T-cell (primary cell): ENCODE measurements around the gene VPS37C. TPM values are rescaled to one million over a fixed set of nuclear protein-coding genes. Genes with fewer than 3 reads are reported as not detected.

ENCODE experiments used
- ATAC-seq, 4 experiments: fragments of 200-7000 bp in 3 of 4; fragments of 150-1000 bp in 1 of 4; cut with Tn5 transposase; replicated peaks in 1 of 4; 1 replicate in 3 of 4; 2 replicates in 1 of 4; pipeline ENCODE4 v1.10.0; 2021; ENCODE audit warnings: moderate library complexity in 3 of 4, mild to moderate bottlenecking in 2 of 4, moderate number of reproducible peaks in 1 of 4
- CTCF ChIA-PET, 2 donors: fragments of 300-600 bp; sonication (Branson Sonifier 250); formaldehyde crosslinking; loops; one replicate each; lab custom pipeline; 2022; ENCODE audit warnings: antibody characterized with exemption in 2 of 2; lab: Charles Lee
- POLR2A ChIA-PET, 2 donors: fragments of 300-600 bp; sonication (Branson Sonifier 250); formaldehyde crosslinking; loops; one replicate each; lab custom pipeline; 2022; ENCODE audit warnings: antibody characterized with exemption in 2 of 2; lab: Charles Lee
- DNase-seq, 35 experiments: peaks; one replicate each; pipeline versions ENCODE4 v3.0.0 to v3.0.0-alpha.2; 2013 to 2023
- H3K27ac ChIP-seq: one replicate; pipeline ENCODE4 v1.5.1; 2013; ENCODE audit warnings: low read length
- H3K27me3 ChIP-seq, 2 experiments: replicated peaks in 1 of 2; 1 replicate in 1 of 2; 2 replicates in 1 of 2; pipeline versions ENCODE4 v1.6.1 to v1.7.0; 2013; ENCODE audit warnings: low read length in 1 of 2, mixed read lengths in 1 of 2; ENCODE audit not compliant: control insufficient read depth in 2 of 2, insufficient read depth in 2 of 2; ENCODE audit errors: extremely low read depth in 1 of 2
- H3K36me3 ChIP-seq, 2 donors: 1 replicate in 1 of 2; 2 replicates in 1 of 2; pipeline versions ENCODE4 v1.6.1 to v1.7.0; 2013; ENCODE audit warnings: low read length in 1 of 2; ENCODE audit not compliant: control insufficient read depth in 2 of 2, insufficient read depth in 1 of 2; ENCODE audit errors: extremely low read depth in 1 of 2
- H3K4me1 ChIP-seq, 2 experiments: 1 replicate in 1 of 2; 2 replicates in 1 of 2; pipeline versions ENCODE4 v1.6.1 to v1.7.0; 2013; ENCODE audit warnings: low read length in 2 of 2, mixed read lengths in 1 of 2; ENCODE audit not compliant: insufficient read depth in 2 of 2, control insufficient read depth in 1 of 2; ENCODE audit errors: extremely low read depth in 1 of 2
- H3K4me3 ChIP-seq, 2 donors: 1 replicate in 1 of 2; 2 replicates in 1 of 2; pipeline versions ENCODE4 v1.5.1 to v1.7.0; 2013; ENCODE audit warnings: mild to moderate bottlenecking in 2 of 2, low read length in 1 of 2, moderate library complexity in 1 of 2; ENCODE audit not compliant: control insufficient read depth in 1 of 2; ENCODE audit errors: extremely low read depth in 1 of 2
- H3K9me3 ChIP-seq: 2 replicates; pipeline ENCODE4 v1.7.0; 2013
- H3K27ac Mint-ChIP-seq, 2 donors: one replicate each; pipeline ENCODE4 v1.8.0; 2020 to 2021; ENCODE audit warnings: mild to moderate bottlenecking in 2 of 2, mixed read lengths in 2 of 2
- H3K27me3 Mint-ChIP-seq, 2 donors: one replicate each; pipeline ENCODE4 v1.8.0; 2021 to 2022; ENCODE audit warnings: mixed read lengths in 2 of 2
- H3K36me3 Mint-ChIP-seq: one replicate; pipeline ENCODE4 v1.8.0; 2021; ENCODE audit warnings: mixed read lengths
- H3K4me1 Mint-ChIP-seq, 3 donors: one replicate each; pipeline ENCODE4 v1.8.0; 2020 to 2022; ENCODE audit warnings: mixed read lengths in 3 of 3, mild to moderate bottlenecking in 1 of 3
- H3K4me3 Mint-ChIP-seq, 3 donors: one replicate each; pipeline ENCODE4 v1.8.0; 2020 to 2022; ENCODE audit warnings: mild to moderate bottlenecking in 3 of 3, mixed read lengths in 3 of 3, moderate library complexity in 3 of 3
- H3K9me3 Mint-ChIP-seq, 3 donors: one replicate each; pipeline ENCODE4 v1.8.0; 2020 to 2022; ENCODE audit warnings: mixed read lengths in 3 of 3
- WGBS: methylation state at CpG from one replicate; pipeline ENCODE4 v1.1.5; 2013; ENCODE audit warnings: missing lambda C conversion rate; ENCODE audit not compliant: insufficient coverage; 5-methylcytosine and 5-hydroxymethylcytosine counted together
- total RNA-seq, 35 experiments: library from RNA in 6 of 35; stranded (reverse) in 6 of 35; fragments of 120-200 nt in 1 of 35; gene quantifications; one replicate each; pipeline versions ENCODE4 v1.2.1 to v1.2.4 and lab custom pipeline; 2013 to 2026

VPS37C gene
- total RNA-seq, 5 donors from 2014 or later (not counting 1 experiment from before 2014, with no cell fraction given) = 3.3 to 7.9 (median 7.3) TPM

- Histone ChIP-seq H3K9me3 (no peaks in the 10 kb centered on the region), H3K27me3 (no peaks in the 10 kb centered on the region), H3K27ac (no peak overlapping the region), H3K36me3 (peaks cover 0 to 4% of the 10 kb centered on the region in 2 donors), H3K4me1 (peaks cover 0 to 13% of the 10 kb centered on the region in 2 experiments), H3K4me3 (no peak overlapping the region)
- DNase-seq (no peak), ATAC-seq (no peak)
- no peak overlapping the region for H3K4me3 Mint-ChIP-seq
- ChIA-PET CTCF (interaction anchor here in 1 of 2 donors (0.6 kb wide), 1 partner anchor 62 kb away, joined by 3 read pairs; no protein-coding TSS in a partner anchor), POLR2A (interaction anchor here (0.6 kb wide), 2 partner anchors 29 to 183 kb away, joined by 4 to 6 read pairs; no protein-coding TSS in a partner anchor)
- H3K27me3 Mint-ChIP-seq = no peaks in the 10 kb centered on the region
- H3K9me3 Mint-ChIP-seq = no peaks in the 10 kb centered on the region
- peak overlapping the region in 1 of 2 donors; percentile 28 for H3K27ac Mint-ChIP-seq
- WGBS = no CpG with 5 or more reads among the region's 1 CpG
- H3K36me3 Mint-ChIP-seq = peaks cover 13% of the 10 kb centered on the region
- H3K4me1 Mint-ChIP-seq = peaks cover 14 to 23% (median 17%) of the 10 kb centered on the region in 3 donors
These were observed 18.8 kb downstream of the VPS37C start for GRCh38 chr11:61142424-61142823.

- DNase-seq = no peak
- no peak overlapping the region for H3K27ac ChIP-seq
- ChIA-PET CTCF (interaction anchor here in 1 of 2 donors (0.6 kb wide), 1 partner anchor 295 kb away, joined by 3 read pairs; no protein-coding TSS in a partner anchor), POLR2A (interaction anchor here in 1 of 2 donors (0.6 to 0.9 kb wide), 2 partner anchors 13 to 213 kb away, joined by 3 to 4 read pairs; no protein-coding TSS in a partner anchor)
- 79% methylated on average over 6 of the region's 10 CpGs for WGBS
- Mint-ChIP-seq H3K27me3 (no peaks in the 10 kb centered on the region), H3K27ac (no peak overlapping the region), H3K36me3 (peaks cover 18% of the 10 kb centered on the region), H3K4me1 (peaks cover 9 to 18% (median 13%) of the 10 kb centered on the region in 3 donors), H3K9me3 (no peaks in the 10 kb centered on the region), H3K4me3 (no peak overlapping the region)
- H3K9me3 ChIP-seq = no peaks in the 10 kb centered on the region
- H3K36me3 ChIP-seq = peaks cover 0 to 4% of the 10 kb centered on the region in 2 donors
- H3K4me3 ChIP-seq = no peak overlapping the region
- no peak for ATAC-seq
- H3K27me3 ChIP-seq = no peaks in the 10 kb centered on the region
- peaks cover 0 to 7% of the 10 kb centered on the region in 2 experiments for H3K4me1 ChIP-seq
These were observed 19.6 kb downstream of the VPS37C start for GRCh38 chr11:61141601-61142028.

DNA sequence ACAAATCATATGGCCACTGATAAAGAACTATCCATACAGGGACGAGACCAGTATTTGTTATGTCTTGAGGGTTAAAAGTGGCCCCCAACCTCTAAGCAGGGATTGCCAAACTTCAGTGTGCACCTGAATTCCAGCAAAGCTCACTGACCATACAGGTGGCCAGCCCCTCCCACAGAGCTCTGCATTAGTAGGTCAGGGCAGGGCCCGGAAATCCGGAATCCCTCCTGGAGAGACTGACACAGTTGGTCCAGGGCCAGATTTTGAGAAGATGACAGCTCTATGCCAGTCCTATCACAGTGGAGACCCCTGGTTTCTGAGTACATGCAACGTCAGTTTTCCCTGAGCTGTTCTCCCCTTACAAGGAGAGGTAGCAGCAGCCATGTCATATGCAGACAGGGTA lies 20.8 kb downstream of the VPS37C start:
- no peak overlapping the region for H3K27ac Mint-ChIP-seq
- CTCF ChIA-PET = no interaction called here
- ATAC-seq = no peak

GRCh38 chr11:61139387-61139786 lies 21.8 kb downstream of the VPS37C start:
- CTCF ChIA-PET = interaction anchor here in 1 of 2 donors (0.6 kb wide), 1 partner anchor 111 kb away, joined by 3 read pairs; no protein-coding TSS in a partner anchor
- POLR2A ChIA-PET = interaction anchor here in 1 of 2 donors (0.6 kb wide), 1 partner anchor 249 kb away, joined by 4 read pairs; no protein-coding TSS in a partner anchor
- H3K36me3 ChIP-seq = peaks cover 0 to 4% of the 10 kb centered on the region in 2 donors

More for the DNA sequence above, 20.8 kb downstream of the VPS37C start:
- Histone ChIP-seq H3K27me3 (no peaks in the 10 kb centered on the region), H3K4me3 (no peak overlapping the region), H3K9me3 (no peaks in the 10 kb centered on the region), H3K27ac (no peak overlapping the region), H3K36me3 (peaks cover 0 to 4% of the 10 kb centered on the region in 2 donors), H3K4me1 (peaks cover 0 to 3% of the 10 kb centered on the region in 2 experiments)
- H3K36me3 Mint-ChIP-seq = peaks cover 13% of the 10 kb centered on the region
- H3K4me3 Mint-ChIP-seq = no peak overlapping the region
- DNase-seq = no peak
- 91% methylated on average over 4 of the region's 4 CpGs for WGBS
- no peaks in the 10 kb centered on the region for H3K9me3 Mint-ChIP-seq
- peaks cover 3 to 9% (median 7%) of the 10 kb centered on the region in 3 donors for H3K4me1 Mint-ChIP-seq
- H3K27me3 Mint-ChIP-seq = no peaks in the 10 kb centered on the region
- POLR2A ChIA-PET = no interaction called here

DNA sequence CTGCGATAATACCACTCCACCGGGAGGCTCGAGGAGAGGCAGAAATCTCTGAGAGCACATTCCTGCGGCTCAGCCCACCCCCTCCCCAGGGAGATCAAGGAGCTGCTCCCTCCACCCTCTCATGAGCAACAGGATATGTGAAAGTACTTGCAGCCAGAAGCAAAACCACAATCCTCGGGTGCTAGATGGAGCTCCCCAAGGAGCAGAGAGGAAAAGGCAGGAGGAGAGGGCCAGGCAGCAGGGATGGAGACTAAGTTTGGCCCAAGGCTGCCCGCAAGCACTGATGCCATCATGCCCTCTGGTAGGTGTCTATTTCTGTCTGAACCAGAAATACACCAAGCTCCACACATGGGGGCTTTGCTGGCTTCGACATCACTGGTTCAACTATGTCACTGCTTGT lies 22.3 kb downstream of the VPS37C start:
- no peak for ATAC-seq
- H3K4me1 Mint-ChIP-seq = peaks cover 3 to 9% (median 7%) of the 10 kb centered on the region in 3 donors

More at GRCh38 chr11:61139387-61139786, 21.8 kb downstream of the VPS37C start:
- WGBS = 87% methylated on average over 3 of the region's 6 CpGs
- Mint-ChIP-seq H3K4me1 (peaks cover 3 to 9% (median 7%) of the 10 kb centered on the region in 3 donors), H3K27ac (no peak overlapping the region), H3K36me3 (peaks cover 12% of the 10 kb centered on the region), H3K9me3 (no peaks in the 10 kb centered on the region), H3K27me3 (no peaks in the 10 kb centered on the region), H3K4me3 (no peak overlapping the region)
- Histone ChIP-seq H3K9me3 (no peaks in the 10 kb centered on the region), H3K27me3 (no peaks in the 10 kb centered on the region), H3K4me1 (peaks cover 0 to 3% of the 10 kb centered on the region in 2 experiments), H3K27ac (no peak overlapping the region), H3K4me3 (no peak overlapping the region)
- DNase-seq (no peak), ATAC-seq (no peak)

DNA sequence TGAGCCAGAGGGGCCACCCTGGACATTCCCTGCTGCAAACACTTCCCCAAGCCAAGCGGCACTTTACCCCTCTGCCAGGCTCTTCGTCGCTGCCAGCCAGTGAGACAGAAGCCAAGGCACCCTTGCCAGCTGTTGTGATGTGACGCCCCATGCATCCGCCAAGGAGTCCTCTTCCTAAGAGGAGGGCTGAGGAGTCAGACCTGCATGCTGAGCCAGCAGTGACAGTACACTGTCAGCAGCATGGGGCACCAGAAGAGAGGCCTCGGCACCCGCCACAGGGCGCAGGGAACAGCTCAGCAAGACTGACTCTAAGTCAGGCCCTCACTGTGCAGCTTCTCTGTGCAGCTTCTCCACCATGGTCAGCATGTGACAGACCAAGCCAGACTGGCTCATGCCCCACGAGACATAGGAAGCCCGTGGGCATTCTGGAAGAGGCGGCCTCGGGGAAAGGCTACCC lies 26.4 kb downstream of the VPS37C start:
- peaks cover 3 to 17% (median 7%) of the 10 kb centered on the region in 3 donors for H3K4me1 Mint-ChIP-seq
- no peak overlapping the region for H3K27ac ChIP-seq
- H3K9me3 Mint-ChIP-seq = no peaks in the 10 kb centered on the region
- H3K9me3 ChIP-seq = no peaks in the 10 kb centered on the region
- ATAC-seq (no peak), DNase-seq (no peak)
- POLR2A ChIA-PET = interaction anchor here in 1 of 2 donors (0.8 kb wide), 1 partner anchor 12 kb away, joined by 3 read pairs; no protein-coding TSS in a partner anchor
- peaks cover 14% of the 10 kb centered on the region for H3K36me3 Mint-ChIP-seq
- no peak overlapping the region for H3K27ac Mint-ChIP-seq
- no peak overlapping the region for H3K4me3 ChIP-seq
- 94% methylated on average over 12 of the region's 12 CpGs for WGBS
- CTCF ChIA-PET = interaction anchor here in 1 of 2 donors (1.3 kb wide), 1 partner anchor 13 kb away, joined by 4 read pairs; no protein-coding TSS in a partner anchor
- H3K27me3 Mint-ChIP-seq = no peaks in the 10 kb centered on the region
- peaks cover 0 to 7% of the 10 kb centered on the region in 2 experiments for H3K4me1 ChIP-seq
- peaks cover 0 to 10% of the 10 kb centered on the region in 2 donors for H3K36me3 ChIP-seq
- no peak overlapping the region for H3K4me3 Mint-ChIP-seq
- H3K27me3 ChIP-seq = no peaks in the 10 kb centered on the region

More for the DNA sequence above, 22.3 kb downstream of the VPS37C start:
- Histone ChIP-seq H3K27me3 (no peaks in the 10 kb centered on the region), H3K9me3 (no peaks in the 10 kb centered on the region), H3K4me3 (no peak overlapping the region), H3K36me3 (peaks cover 0 to 4% of the 10 kb centered on the region in 2 donors), H3K4me1 (peaks cover 0 to 3% of the 10 kb centered on the region in 2 experiments), H3K27ac (no peak overlapping the region)
- CTCF ChIA-PET = interaction anchor here in 1 of 2 donors (0.6 kb wide), 1 partner anchor 111 kb away, joined by 3 read pairs; no protein-coding TSS in a partner anchor
- POLR2A ChIA-PET = no interaction called here
- Mint-ChIP-seq H3K27ac (peak overlapping the region in 1 of 2 donors; percentile 28), H3K4me3 (no peak overlapping the region), H3K36me3 (peaks cover 10% of the 10 kb centered on the region), H3K27me3 (no peaks in the 10 kb centered on the region), H3K9me3 (no peaks in the 10 kb centered on the region)
- DNase-seq = no peak
- 61% methylated on average over 6 of the region's 7 CpGs for WGBS
